Fibroblast of skin of right biceps (primary cell): ENCODE results near the gene HOXA9.

Experiments
- DNase-seq: peaks from one replicate; pipeline ENCODE4 v3.0.0-alpha.2; 2013

The HOXA9 gene

GRCh38 chr7:27165089-27165995 lies at the start of gene HOXA9:
HOXA9 (minus strand) TSS chr7:27165537; CDS start chr7:27165457, 80 bp downstream.
- peak; percentile 96 for DNase-seq

DNA sequence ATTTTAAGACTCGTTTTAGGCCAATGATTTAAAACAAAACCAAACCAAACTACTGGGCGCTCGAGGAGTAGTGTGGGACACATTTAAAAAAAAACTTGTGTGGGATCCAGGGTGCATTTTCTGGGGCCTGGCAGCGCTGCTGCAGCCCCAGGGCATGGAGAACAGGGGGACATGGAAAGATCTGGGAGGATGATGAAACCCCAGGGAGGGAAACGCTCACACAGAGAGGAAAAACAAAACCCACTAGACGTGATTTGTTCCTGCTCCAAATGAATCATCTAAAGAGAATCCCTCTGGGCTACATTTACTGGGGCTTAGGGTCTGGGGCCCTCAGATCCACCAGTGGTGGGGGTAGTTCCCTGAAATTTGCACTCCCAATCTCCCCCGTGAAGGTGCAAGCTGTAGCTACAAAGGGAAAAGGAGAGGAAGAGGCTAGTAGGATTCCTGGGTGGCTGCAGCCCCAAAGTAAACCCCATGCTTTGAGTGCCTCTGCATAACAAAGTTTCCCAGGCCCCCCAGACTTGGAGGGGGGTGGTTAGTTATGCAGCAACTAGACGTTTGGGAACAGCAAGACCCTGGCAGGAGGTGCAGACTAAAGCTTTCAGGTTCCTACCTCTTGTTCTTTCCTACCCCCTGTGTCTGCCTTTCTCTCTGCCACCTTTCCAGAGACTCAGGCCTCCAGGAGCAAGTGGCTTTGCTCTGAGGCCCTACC lies 49.1 kb upstream of the HOXA9 start:
- DNase-seq, result no peak

- DNase-seq, result no peak
These were observed 48.3 kb upstream of the HOXA9 start for GRCh38 chr7:27213433-27214238.

- no peak for DNase-seq
These were observed 47.4 kb upstream of the HOXA9 start for GRCh38 chr7:27212497-27213432.

DNA sequence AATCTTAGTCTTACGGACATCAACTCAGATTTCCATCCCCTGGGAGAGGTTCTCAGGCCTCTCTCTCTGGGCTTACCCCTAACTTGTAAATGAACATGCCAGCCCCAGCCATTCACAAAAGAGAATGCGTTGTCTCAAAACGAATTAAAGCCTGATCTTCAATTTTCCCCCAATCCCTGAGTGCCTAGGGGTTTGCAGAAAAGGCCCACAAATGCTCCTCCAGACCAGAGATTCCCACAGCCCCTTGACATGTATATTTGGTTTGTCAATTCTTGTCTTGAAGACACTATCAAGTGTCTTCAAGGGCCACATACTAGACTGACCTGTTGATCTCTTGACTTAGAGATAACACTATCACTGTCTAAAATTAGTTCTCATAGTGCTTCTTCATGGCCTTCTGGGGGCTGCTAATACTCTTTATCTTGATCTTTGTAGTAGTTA lies 46.4 kb upstream of the HOXA9 start:
- no peak for DNase-seq

DNA sequence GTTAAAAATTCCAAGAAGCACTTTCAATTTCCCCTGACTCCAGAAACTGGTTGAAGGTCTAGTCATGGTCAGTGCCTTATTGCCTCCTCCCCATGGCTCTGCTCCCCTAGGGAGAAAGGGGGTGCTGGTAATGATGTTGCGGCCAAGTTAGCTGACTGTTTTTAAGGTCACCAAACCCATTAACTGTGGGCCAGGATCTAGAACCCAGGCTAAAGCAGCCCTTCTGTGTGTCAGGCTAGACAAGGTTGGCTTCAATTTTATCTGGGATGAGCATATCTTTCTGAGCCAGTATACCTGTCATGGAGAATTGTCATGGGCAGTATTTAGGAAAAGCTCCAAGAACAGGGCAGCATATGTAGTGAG lies 45.7 kb upstream of the HOXA9 start:
- no peak for DNase-seq

- peak; percentile 36 for DNase-seq
These were observed 45.2 kb upstream of the HOXA9 start for GRCh38 chr7:27210441-27211083.

DNA sequence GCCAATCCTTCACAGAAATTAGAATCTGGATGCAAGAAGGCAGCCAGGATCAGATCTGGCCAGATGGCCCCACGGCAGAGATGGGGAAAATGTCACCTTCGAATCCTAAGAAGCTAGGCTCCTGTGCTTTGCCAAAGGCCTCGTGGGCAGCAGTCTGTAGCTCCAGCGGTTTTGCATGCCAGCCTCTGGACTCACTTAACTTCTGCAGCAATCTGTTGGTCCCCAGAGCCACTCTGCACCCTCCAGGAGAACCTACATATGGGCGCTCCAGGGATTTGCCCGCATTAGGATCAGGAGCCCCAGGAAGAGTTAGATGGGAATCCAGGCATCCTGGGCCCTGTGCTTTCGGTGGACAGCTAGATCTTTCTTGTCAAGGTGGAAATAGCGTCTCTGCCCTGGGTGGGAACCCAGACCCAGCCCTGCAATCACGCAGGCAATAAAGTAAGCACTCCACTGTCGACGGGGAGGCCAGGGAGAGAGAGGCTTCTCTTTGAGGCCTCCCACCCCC lies 44.6 kb upstream of the HOXA9 start:
- DNase-seq, result no peak

DNA sequence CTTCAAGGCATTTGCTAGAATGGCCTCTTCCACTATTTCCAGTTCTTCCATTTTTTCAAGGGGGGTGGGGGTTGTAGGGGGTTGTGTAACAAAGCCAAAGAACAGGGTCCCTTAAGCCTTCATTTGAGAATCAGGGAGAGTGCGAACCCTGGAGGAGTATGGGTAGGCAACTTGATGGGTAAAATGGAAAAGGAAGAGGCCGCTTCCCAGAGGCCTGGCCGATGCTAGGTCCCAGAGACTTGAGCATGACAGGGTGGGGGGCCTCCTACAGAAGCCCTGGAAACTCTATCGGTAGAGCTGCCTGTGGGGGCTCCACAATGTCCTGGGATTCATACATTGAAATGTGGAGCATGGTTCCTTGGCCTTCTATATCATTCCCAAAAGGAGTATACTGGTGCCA lies 43.7 kb upstream of the HOXA9 start:
- DNase-seq, result no peak

GRCh38 chr7:27207348-27207985 lies 42.1 kb upstream of the HOXA9 start:
- no peak for DNase-seq

GRCh38 chr7:27205325-27206280 lies 40.3 kb upstream of the HOXA9 start:
- DNase-seq, result no peak

- DNase-seq, result peak; percentile 30
These were observed 39.5 kb upstream of the HOXA9 start for GRCh38 chr7:27204851-27205322.

DNA sequence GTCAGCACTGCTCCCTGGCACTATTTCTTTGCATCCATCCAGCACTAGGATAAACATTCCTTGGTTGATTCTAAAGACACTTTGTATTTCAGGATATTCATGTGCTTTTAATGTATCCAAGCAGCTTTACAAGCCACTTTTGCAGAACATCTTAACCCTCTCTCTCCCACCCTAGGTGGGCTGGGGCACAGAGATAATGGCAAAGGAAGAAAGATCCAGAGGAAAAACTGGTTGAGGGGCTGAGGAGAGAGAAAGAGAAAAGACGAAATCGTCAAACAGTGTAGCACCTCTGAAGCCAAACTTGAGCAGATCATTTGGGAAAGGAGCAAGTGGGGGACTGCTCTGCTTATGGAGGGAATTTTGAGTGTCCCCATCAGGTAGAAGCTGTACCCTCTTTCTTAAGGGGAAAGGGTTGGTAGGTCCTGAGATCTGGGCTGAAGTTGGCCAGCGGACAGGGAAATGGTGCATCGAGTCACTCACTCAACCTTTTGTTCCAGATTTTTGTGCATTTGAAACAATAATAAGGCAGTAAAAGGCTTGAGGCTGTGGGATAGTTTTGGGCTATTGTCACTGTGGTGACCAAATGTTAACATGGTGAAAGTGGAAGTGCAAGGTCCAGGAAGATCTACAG lies 38.7 kb upstream of the HOXA9 start:
- DNase-seq, result no peak

GRCh38 chr7:27203365-27203953 lies 38.1 kb upstream of the HOXA9 start:
- no peak for DNase-seq

GRCh38 chr7:27202862-27203134 lies 37.5 kb upstream of the HOXA9 start:
- no peak for DNase-seq

DNA sequence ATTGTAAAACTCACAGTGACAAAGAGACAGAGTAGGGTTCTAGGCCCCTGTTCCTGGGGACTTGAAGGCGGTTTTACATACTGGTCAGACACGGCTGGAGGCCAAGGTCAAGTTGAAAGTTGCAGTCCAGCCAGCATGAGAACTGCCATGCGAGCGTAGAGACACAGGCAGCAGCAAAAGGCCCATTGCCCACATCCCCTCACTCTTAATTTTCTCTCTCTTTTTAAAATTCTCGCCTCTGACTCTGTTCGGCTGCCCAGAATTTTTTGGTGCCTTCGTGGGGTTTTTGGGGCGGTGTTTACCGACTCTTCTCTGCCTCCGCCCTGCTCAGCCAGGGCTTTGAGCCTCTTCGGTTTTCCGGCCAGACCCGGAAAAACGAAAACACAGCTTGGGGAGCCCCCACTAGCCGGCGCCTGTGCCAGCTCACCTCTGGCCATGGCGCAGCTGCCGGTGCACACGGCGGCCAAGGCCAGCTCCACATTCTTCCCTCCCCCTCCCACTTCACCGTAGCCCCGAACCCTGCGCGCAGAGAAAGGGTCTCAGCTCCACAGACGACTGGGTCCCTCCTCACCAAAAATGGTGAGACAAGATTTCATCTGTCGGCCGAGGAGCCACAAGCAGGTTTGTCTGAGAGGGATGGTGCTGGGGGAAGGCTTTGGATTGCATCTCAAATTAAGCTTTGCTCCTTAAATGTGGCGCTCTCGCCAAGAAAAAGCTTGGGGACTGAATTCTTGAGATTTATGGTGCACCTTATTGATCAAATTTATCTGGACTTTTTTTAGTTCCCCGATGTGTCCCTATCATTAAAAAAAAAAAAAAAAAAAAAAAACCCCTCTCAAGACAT lies 36.9 kb upstream of the HOXA9 start:
- DNase-seq, result no peak

DNA sequence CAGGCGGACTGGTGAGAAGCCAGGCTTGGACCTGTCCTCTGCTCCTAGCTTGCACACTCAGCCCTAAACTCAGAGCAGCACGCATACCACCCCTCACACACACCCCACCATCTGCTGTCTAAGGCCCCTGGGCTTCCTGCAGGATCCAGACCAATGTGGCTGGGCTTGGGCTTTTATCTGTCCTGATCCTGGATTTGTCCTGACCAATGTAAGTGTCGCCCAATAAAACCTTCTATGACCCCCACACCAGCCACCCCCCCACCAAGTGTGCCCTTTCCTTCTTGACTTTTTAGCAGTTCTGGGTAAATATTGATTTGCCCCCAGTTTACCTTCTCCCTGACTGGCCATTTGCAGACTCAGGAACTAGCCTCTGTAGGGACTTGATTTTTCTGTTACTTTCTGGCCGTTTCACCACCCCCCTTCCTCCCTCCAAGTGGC lies 36.3 kb upstream of the HOXA9 start:
- no peak for DNase-seq
